Breast epithelium (tissue), 4 donors: ENCODE measurements around the gene SYNDIG1. TPM values are rescaled to one million over a fixed set of nuclear protein-coding genes. Genes with fewer than 3 reads are reported as not detected.

Experiments used
- DNase-seq, 2 donors: peaks; one replicate each; pipeline ENCODE4 v3.0.0-alpha.2; 2019; ENCODE audit warnings: low spot score in 2 of 2
- H3K27ac ChIP-seq, 2 donors: fragments of 200-600 bp; sonication (generic) in 1 of 2; one replicate each; pipeline ENCODE4 v1.5.1; 2016 to 2019; ENCODE audit warnings: mild to moderate bottlenecking in 1 of 2
- H3K27me3 ChIP-seq, 2 donors: fragments of 200-600 bp; sonication (generic) in 1 of 2; one replicate each; pipeline versions ENCODE4 v1.5.1 to v1.6.0; 2017 to 2019; ENCODE audit warnings: control low read depth in 1 of 2, mild to moderate bottlenecking in 1 of 2
- H3K36me3 ChIP-seq: fragments of 200-600 bp; one replicate; pipeline ENCODE4 v1.5.1; 2019
- H3K4me1 ChIP-seq, 2 donors: fragments of 200-600 bp; sonication (generic); one replicate each; pipeline ENCODE4 v1.5.1; 2016 to 2019; ENCODE audit warnings: control low read depth in 1 of 2
- H3K4me3 ChIP-seq, 3 donors: fragments of 200-600 bp; sonication (generic); 1 replicate in 2 of 3; 2 replicates in 1 of 3; pipeline ENCODE4 v1.5.1; 2016 to 2019; ENCODE audit warnings: mild to moderate bottlenecking in 3 of 3, moderate library complexity in 2 of 3
- H3K9me3 ChIP-seq, 2 donors: fragments of 200-600 bp; sonication (generic) in 1 of 2; one replicate each; pipeline ENCODE4 v1.5.1; 2016 to 2019; ENCODE audit warnings: control low read depth in 1 of 2
- CTCF ChIP-seq, 3 donors: fragments of 450-650 bp; IDR thresholded peaks; one replicate each; pipeline ENCODE4 v1.5.1; 2016 to 2017; ENCODE audit warnings: antibody characterized with exemption in 3 of 3, mild to moderate bottlenecking in 3 of 3, moderate library complexity in 3 of 3
- POLR2A ChIP-seq: fragments of 450-650 bp; IDR thresholded peaks from one replicate; pipeline ENCODE4 v1.6.1; 2016; ENCODE audit warnings: antibody characterized with exemption, mild to moderate bottlenecking, moderate library complexity
- POLR2AphosphoS5 ChIP-seq, 3 donors: sonication (generic); formaldehyde crosslinking; IDR thresholded peaks; one replicate each; pipeline ENCODE4 v1.6.1; 2017; ENCODE audit warnings: antibody characterized with exemption in 3 of 3
- intact Hi-C: fragments of 100-400 bp; cut with DNase I; formaldehyde crosslinking; loops from one replicate; pipeline ENCODE4 v1.15.1; 2023; ENCODE audit warnings: low total_unique reads
- total RNA-seq, 3 donors: library from RNA; depleted of rRNA; stranded (reverse); fragments of >200 nt; gene quantifications; one replicate each; pipeline ENCODE4 v1.1.0, GENCODE V29; 2016

Gene SYNDIG1
- total RNA-seq, 3 donors from 2014 or later, result under 0.01 to 0.48 (median 0.15) TPM

- no peaks in the 10 kb centered on the region for H3K4me1 ChIP-seq
- no peak overlapping the region for H3K27ac ChIP-seq
- no peaks in the 10 kb centered on the region for H3K27me3 ChIP-seq
- no peaks in the 10 kb centered on the region for H3K36me3 ChIP-seq
- no peaks in the 10 kb centered on the region for H3K9me3 ChIP-seq
- intact Hi-C loops, result no loop called here
- TF ChIP-seq POLR2A (no peak), POLR2AphosphoS5 (IDR thresholded peaks at IDR 0.05) (no peak), CTCF (IDR thresholded peaks at IDR 0.05) (no peak)
- H3K4me3 ChIP-seq, result no peak overlapping the region
- no peak for DNase-seq
Observed at GRCh38 chr20:24630486-24631172, 161.2 kb downstream of the SYNDIG1 start.

- no peaks in the 10 kb centered on the region for H3K27me3 ChIP-seq
- H3K36me3 ChIP-seq, result no peaks in the 10 kb centered on the region
- no peaks in the 10 kb centered on the region for H3K9me3 ChIP-seq
- intact Hi-C loops, result no loop called here
- no peak overlapping the region for H3K27ac ChIP-seq
- no peak overlapping the region for H3K4me3 ChIP-seq
- no peak for TF ChIP-seq POLR2AphosphoS5 (IDR thresholded peaks at IDR 0.05)
- H3K4me1 ChIP-seq, result no peaks in the 10 kb centered on the region
- no peak for DNase-seq
Observed at GRCh38 chr20:24631173-24631505, 161.7 kb downstream of the SYNDIG1 start.

- no peak overlapping the region for H3K27ac ChIP-seq
- H3K36me3 ChIP-seq, result no peaks in the 10 kb centered on the region
- H3K27me3 ChIP-seq, result no peaks in the 10 kb centered on the region
- intact Hi-C loops, result no loop called here
- DNase-seq, result no peak
- TF ChIP-seq POLR2A, result no peak
- no peak for TF ChIP-seq POLR2AphosphoS5 (IDR thresholded peaks at IDR 0.05)
- TF ChIP-seq CTCF (IDR thresholded peaks at IDR 0.05), result no peak
- H3K4me1 ChIP-seq, result no peaks in the 10 kb centered on the region
- H3K9me3 ChIP-seq, result no peaks in the 10 kb centered on the region
- H3K4me3 ChIP-seq, result no peak overlapping the region
Observed at GRCh38 chr20:24632581-24632980, 163.2 kb downstream of the SYNDIG1 start.

- DNase-seq, result peak in 1 of 2 donors; percentile 26
- Histone ChIP-seq H3K27ac (no peak overlapping the region), H3K36me3 (no peaks in the 10 kb centered on the region), H3K9me3 (no peaks in the 10 kb centered on the region), H3K4me1 (no peaks in the 10 kb centered on the region), H3K27me3 (no peaks in the 10 kb centered on the region), H3K4me3 (no peak overlapping the region)
- no peak for TF ChIP-seq POLR2AphosphoS5 (IDR thresholded peaks at IDR 0.05)
- TF ChIP-seq POLR2A, result no peak
- TF ChIP-seq CTCF (IDR thresholded peaks at IDR 0.05), result no peak
- intact Hi-C loops, result no loop called here
Observed at GRCh38 chr20:24633026-24633425, 163.6 kb downstream of the SYNDIG1 start.

GRCh38 chr20:24633521-24633920, 164.1 kb downstream of the SYNDIG1 start:
- no peaks in the 10 kb centered on the region for H3K27me3 ChIP-seq
- no peak overlapping the region for H3K4me3 ChIP-seq
- H3K27ac ChIP-seq, result no peak overlapping the region
- H3K9me3 ChIP-seq, result no peaks in the 10 kb centered on the region
- DNase-seq, result no peak
- no peaks in the 10 kb centered on the region for H3K4me1 ChIP-seq
- intact Hi-C loops, result no loop called here
- TF ChIP-seq CTCF (IDR thresholded peaks at IDR 0.05), result no peak
- no peak for TF ChIP-seq POLR2AphosphoS5 (IDR thresholded peaks at IDR 0.05)
- no peak for TF ChIP-seq POLR2A
- H3K36me3 ChIP-seq, result no peaks in the 10 kb centered on the region

- no peak overlapping the region for H3K4me3 ChIP-seq
- no peak for DNase-seq
- TF ChIP-seq POLR2A (no peak), CTCF (IDR thresholded peaks at IDR 0.05) (no peak), POLR2AphosphoS5 (IDR thresholded peaks at IDR 0.05) (no peak)
- no peaks in the 10 kb centered on the region for H3K27me3 ChIP-seq
- no peak overlapping the region for H3K27ac ChIP-seq
- no peaks in the 10 kb centered on the region for H3K36me3 ChIP-seq
- no peaks in the 10 kb centered on the region for H3K9me3 ChIP-seq
- intact Hi-C loops, result no loop called here
- H3K4me1 ChIP-seq, result no peaks in the 10 kb centered on the region
Observed at GRCh38 chr20:24634855-24635254, 165.4 kb downstream of the SYNDIG1 start.
